CD4-positive, alpha-beta T cell (primary cell): Measurements from ENCODE around the gene OSMR. TPM values are rescaled to one million over a fixed set of nuclear protein-coding genes. Genes with fewer than 3 reads are reported as not detected.

ENCODE experiments used
- ATAC-seq: fragments of 200-7000 bp; cut with Tn5 transposase; one replicate; pipeline ENCODE4 v1.10.0; 2022; ENCODE audit warnings: mild to moderate bottlenecking; ENCODE audit not compliant: poor library complexity
- CTCF ChIA-PET: fragments of 350-600 bp; sonication (Branson Sonifier 250); formaldehyde crosslinking; loops from one replicate; lab custom pipeline; 2021; ENCODE audit warnings: antibody characterized with exemption, inconsistent platforms; lab: Charles Lee
- POLR2A ChIA-PET: fragments of 350-600 bp; sonication (Branson Sonifier 250); formaldehyde crosslinking; loops from one replicate; lab custom pipeline; 2021; ENCODE audit warnings: antibody characterized with exemption, inconsistent platforms; lab: Charles Lee
- DNase-seq, 14 experiments: peaks; one replicate each; pipeline ENCODE4 v3.0.0-alpha.2; 2013 to 2020; ENCODE audit warnings: mixed read lengths in 2 of 14
- H3K27ac ChIP-seq, 2 donors: one replicate each; pipeline versions ENCODE4 v1.5.1 to v1.7.0; 2013; ENCODE audit warnings: low read length in 2 of 2, low read depth in 1 of 2, mild to moderate bottlenecking in 1 of 2
- H3K27me3 ChIP-seq, 2 experiments: 1 replicate in 1 of 2; 2 replicates in 1 of 2; pipeline versions ENCODE4 v1.6.1 to v1.7.0; 2013; ENCODE audit warnings: low read length in 2 of 2, control low read depth in 1 of 2, mild to moderate bottlenecking in 1 of 2, moderate library complexity in 1 of 2; ENCODE audit not compliant: insufficient read depth in 2 of 2, control insufficient read depth in 1 of 2
- H3K36me3 ChIP-seq: one replicate; pipeline ENCODE4 v1.6.1; 2013; ENCODE audit warnings: low read length, control low read depth; ENCODE audit not compliant: insufficient read depth
- H3K4me1 ChIP-seq: one replicate; pipeline ENCODE4 v1.6.1; 2013; ENCODE audit warnings: low read length, control low read depth; ENCODE audit not compliant: insufficient read depth
- H3K4me3 ChIP-seq: one replicate; pipeline ENCODE4 v1.5.1; 2013; ENCODE audit warnings: mild to moderate bottlenecking, low read length, moderate library complexity
- H3K9me3 ChIP-seq, 2 experiments: 1 replicate in 1 of 2; 2 replicates in 1 of 2; pipeline versions ENCODE4 v1.6.1 to v1.7.0; 2013; ENCODE audit warnings: low read length in 2 of 2, mild to moderate bottlenecking in 2 of 2, control low read depth in 1 of 2, moderate library complexity in 1 of 2; ENCODE audit not compliant: control insufficient read depth in 1 of 2, insufficient read depth in 1 of 2
- H3K27ac Mint-ChIP-seq: one replicate; pipeline ENCODE4 v1.8.0; 2020; ENCODE audit warnings: mixed read lengths
- H3K27me3 Mint-ChIP-seq: one replicate; pipeline ENCODE4 v1.8.0; 2021; ENCODE audit warnings: mixed read lengths
- H3K36me3 Mint-ChIP-seq: one replicate; pipeline ENCODE4 v1.8.0; 2021; ENCODE audit warnings: low read depth, mixed read lengths
- H3K4me1 Mint-ChIP-seq: one replicate; pipeline ENCODE4 v1.8.0; 2021; ENCODE audit warnings: low read depth, mixed read lengths
- H3K4me3 Mint-ChIP-seq: one replicate; pipeline ENCODE4 v1.8.0; 2020; ENCODE audit warnings: mild to moderate bottlenecking, mixed read lengths
- H3K9me3 Mint-ChIP-seq: one replicate; pipeline ENCODE4 v1.8.0; 2020; ENCODE audit warnings: mixed read lengths
- intact Hi-C, 2 experiments: fragments of 100-400 bp; cut with DNase I in 1 of 2; cut with micrococcal nuclease in 1 of 2; formaldehyde crosslinking; loops; one replicate each; pipeline versions ENCODE4 v1.15.1 to v1.9.0; 2023 to 2025; cut with DNase I, micrococcal nuclease
- total RNA-seq, 174 experiments: library from RNA in 2 of 174; stranded (reverse) in 2 of 174; gene quantifications; one replicate each; pipeline ENCODE4 v1.2.3 and lab custom pipeline; 2021 to 2026
- TF ChIP-seq, protein P1 (sequence below): fragments of 200-600 bp; IDR thresholded peaks from one replicate; pipeline ENCODE4 v1.8.0; 2022; ENCODE audit warnings: antibody characterized with exemption, mild to moderate bottlenecking

The OSMR gene
- total RNA-seq, 2 experiments from 2014 or later, result not detected

DNA sequence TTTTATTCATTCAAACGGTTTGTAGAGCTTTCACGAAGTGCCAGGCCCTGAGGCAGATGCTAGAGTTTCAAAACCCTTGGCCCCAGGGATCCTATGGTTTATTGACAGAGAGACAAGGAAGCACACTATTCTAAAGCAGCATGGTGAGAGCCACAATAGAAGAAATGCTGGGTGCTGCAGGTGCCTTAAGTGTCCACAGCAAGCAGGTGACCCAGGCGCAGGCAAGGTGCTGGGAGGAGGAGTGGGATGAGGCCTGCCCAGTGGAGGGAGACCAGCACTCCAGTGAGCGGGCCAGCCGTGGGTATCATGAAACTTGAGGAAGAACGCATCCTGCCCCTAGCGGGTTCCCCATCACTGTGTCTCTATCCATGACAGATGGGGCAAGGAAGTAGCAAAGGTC is 71.0 kb downstream of the OSMR start:
- DNase-seq, result no peak
- Mint-ChIP-seq H3K4me3 (no peak overlapping the region), H3K4me1 (no peaks in the 10 kb centered on the region), H3K36me3 (no peaks in the 10 kb centered on the region), H3K27me3 (peaks cover 40% of the 10 kb centered on the region), H3K27ac (no peak overlapping the region), H3K9me3 (no peaks in the 10 kb centered on the region)
- ATAC-seq, result no peak
- H3K36me3 ChIP-seq, result no peaks in the 10 kb centered on the region
- TF ChIP-seq, protein P1, sequence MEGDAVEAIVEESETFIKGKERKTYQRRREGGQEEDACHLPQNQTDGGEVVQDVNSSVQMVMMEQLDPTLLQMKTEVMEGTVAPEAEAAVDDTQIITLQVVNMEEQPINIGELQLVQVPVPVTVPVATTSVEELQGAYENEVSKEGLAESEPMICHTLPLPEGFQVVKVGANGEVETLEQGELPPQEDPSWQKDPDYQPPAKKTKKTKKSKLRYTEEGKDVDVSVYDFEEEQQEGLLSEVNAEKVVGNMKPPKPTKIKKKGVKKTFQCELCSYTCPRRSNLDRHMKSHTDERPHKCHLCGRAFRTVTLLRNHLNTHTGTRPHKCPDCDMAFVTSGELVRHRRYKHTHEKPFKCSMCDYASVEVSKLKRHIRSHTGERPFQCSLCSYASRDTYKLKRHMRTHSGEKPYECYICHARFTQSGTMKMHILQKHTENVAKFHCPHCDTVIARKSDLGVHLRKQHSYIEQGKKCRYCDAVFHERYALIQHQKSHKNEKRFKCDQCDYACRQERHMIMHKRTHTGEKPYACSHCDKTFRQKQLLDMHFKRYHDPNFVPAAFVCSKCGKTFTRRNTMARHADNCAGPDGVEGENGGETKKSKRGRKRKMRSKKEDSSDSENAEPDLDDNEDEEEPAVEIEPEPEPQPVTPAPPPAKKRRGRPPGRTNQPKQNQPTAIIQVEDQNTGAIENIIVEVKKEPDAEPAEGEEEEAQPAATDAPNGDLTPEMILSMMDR, result no peak
- intact Hi-C loops, result no loop called here
- H3K4me1 ChIP-seq, result no peaks in the 10 kb centered on the region
- no peak overlapping the region for H3K27ac ChIP-seq
- no peaks in the 10 kb centered on the region for H3K9me3 ChIP-seq
- ChIA-PET POLR2A (no interaction called here), CTCF (no interaction called here)
- H3K27me3 ChIP-seq, result peaks cover 0 to 5% of the 10 kb centered on the region in 2 experiments
- no peak overlapping the region for H3K4me3 ChIP-seq

DNA sequence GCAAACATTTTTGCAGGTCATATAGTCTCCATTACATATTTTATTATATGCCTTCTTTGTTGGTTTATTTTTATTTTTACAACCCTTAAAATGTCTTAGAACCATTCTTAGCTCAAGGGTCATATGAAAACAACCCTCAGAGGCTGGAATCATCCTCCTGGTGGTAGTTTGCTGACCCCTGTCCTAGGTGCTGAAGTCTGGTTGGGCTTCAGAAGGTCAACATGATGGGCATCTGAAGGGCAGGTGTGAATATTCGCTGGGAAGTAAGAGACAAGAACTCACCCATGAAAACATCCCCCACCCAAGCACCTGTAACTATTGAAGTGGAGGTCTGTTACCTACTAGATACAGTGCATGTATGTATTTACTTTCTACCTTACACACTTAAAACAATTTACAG is 75.4 kb downstream of the OSMR start:
- Mint-ChIP-seq H3K9me3 (no peaks in the 10 kb centered on the region), H3K27me3 (peaks cover 44% of the 10 kb centered on the region), H3K27ac (no peak overlapping the region), H3K4me1 (no peaks in the 10 kb centered on the region), H3K4me3 (no peak overlapping the region), H3K36me3 (no peaks in the 10 kb centered on the region)
- peaks cover 0 to 3% of the 10 kb centered on the region in 2 experiments for H3K27me3 ChIP-seq
- ChIA-PET POLR2A (no interaction called here), CTCF (interaction anchor here (1.3 to 1.4 kb wide), 2 partner anchors 468 to 480 kb away, joined by 3 to 11 read pairs; no protein-coding TSS in a partner anchor)
- DNase-seq, result no peak
- no peaks in the 10 kb centered on the region for H3K9me3 ChIP-seq
- H3K4me1 ChIP-seq, result no peaks in the 10 kb centered on the region
- TF ChIP-seq, protein P1, result no peak
- no peak overlapping the region for H3K27ac ChIP-seq
- intact Hi-C loops, result no loop called here
- no peak overlapping the region for H3K4me3 ChIP-seq
- ATAC-seq, result no peak
- no peaks in the 10 kb centered on the region for H3K36me3 ChIP-seq

DNA sequence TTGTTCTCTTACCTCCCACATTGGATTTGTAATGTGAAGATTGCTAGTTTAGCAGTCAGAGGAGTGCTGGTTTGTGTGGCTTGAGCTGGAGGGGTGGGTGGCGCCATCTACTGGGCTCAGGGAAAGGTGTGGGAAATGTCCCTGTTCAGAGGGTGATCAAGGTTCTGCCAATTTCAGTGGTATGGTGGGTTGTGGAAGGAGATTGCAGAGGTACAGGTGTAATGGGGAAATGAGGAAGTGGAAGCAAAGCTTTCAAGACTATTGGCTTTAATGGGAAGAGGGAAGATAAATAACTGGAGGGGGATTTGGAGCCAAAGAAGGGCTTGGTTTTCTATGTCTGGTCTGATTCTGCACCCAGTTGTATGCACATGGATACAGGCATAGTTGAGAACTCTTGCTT is 76.4 kb downstream of the OSMR start:
- H3K36me3 Mint-ChIP-seq, result no peaks in the 10 kb centered on the region
- intact Hi-C loops, result loop anchor here (2.0 kb wide), 1 partner anchor 481 kb away; no protein-coding TSS in a partner anchor
- POLR2A ChIA-PET, result no interaction called here

More for the DNA sequence above, 76.4 kb downstream of the OSMR start:
- peaks cover 0 to 3% of the 10 kb centered on the region in 2 experiments for H3K27me3 ChIP-seq
- no peak overlapping the region for H3K4me3 Mint-ChIP-seq
- H3K36me3 ChIP-seq, result no peaks in the 10 kb centered on the region
- H3K27ac ChIP-seq, result no peak overlapping the region
- no peaks in the 10 kb centered on the region for H3K4me1 Mint-ChIP-seq
- DNase-seq (peak in 13 of 14 experiments; percentile 12 to 64 (median 28)), ATAC-seq (peak; percentile 48)
- no peak overlapping the region for H3K4me3 ChIP-seq
- peaks cover 40% of the 10 kb centered on the region for H3K27me3 Mint-ChIP-seq
- no peaks in the 10 kb centered on the region for H3K9me3 Mint-ChIP-seq
- TF ChIP-seq, protein P1, result peak; percentile 61
- CTCF ChIA-PET, result interaction anchor here (1.3 to 1.4 kb wide), 3 partner anchors 469 to 481 kb away, joined by 3 to 11 read pairs (median 4); no protein-coding TSS in a partner anchor
- H3K27ac Mint-ChIP-seq, result no peak overlapping the region
- no peaks in the 10 kb centered on the region for H3K4me1 ChIP-seq
- H3K9me3 ChIP-seq, result peaks cover 0 to 1% of the 10 kb centered on the region in 2 experiments
